Endothelial cell of umbilical vein (primary cell): ENCODE measurements around the gene DESI1. TPM values are rescaled to one million over a fixed set of nuclear protein-coding genes. Genes with fewer than 3 reads are reported as not detected.

Experiments used
- BruUV-seq: library from RNA; stranded (reverse); fragments of 400-500 nt; replicated peaks from 2 replicates; lab custom pipeline; 2021; lab: Mats Ljungman, UMichigan
- CTCF ChIA-PET: fragments of 300-600, 350-600 bp; sonication (Branson Sonifier 250); formaldehyde crosslinking; loops from one replicate; lab custom pipeline; 2021; ENCODE audit warnings: antibody characterized with exemption, inconsistent platforms; lab: Charles Lee
- POLR2A ChIA-PET: fragments of 300-600, 350-600 bp; sonication (Branson Sonifier 250); formaldehyde crosslinking; loops from one replicate; lab custom pipeline; 2021; ENCODE audit warnings: antibody characterized with exemption, inconsistent platforms; lab: Charles Lee
- DNase-seq: peaks from one replicate; pipeline ENCODE4 v3.0.0-alpha.2; 2011; ENCODE audit warnings: low read depth, low spot score
- FAIRE-seq: peaks from 2 replicates; lab custom pipeline; 2011; peaks lifted over from hg19 to GRCh38; lab: Jason Lieb, UNC
- H2AFZ ChIP-seq: 2 replicates; pipeline ENCODE4 v1.6.0; 2012; ENCODE audit warnings: low read depth, low read length, control low read depth, inconsistent platforms
- H3K27ac ChIP-seq: 2 replicates; pipeline ENCODE4 v1.5.1; 2011; ENCODE audit warnings: low read depth, mild to moderate bottlenecking, control low read depth, low read length, moderate library complexity; ENCODE audit not compliant: insufficient read depth
- H3K27me3 ChIP-seq, 2 experiments: 2 replicates each; pipeline versions ENCODE4 v1.6.0 to v1.6.1; 2011; ENCODE audit warnings: low read length in 2 of 2, mixed read lengths in 1 of 2; ENCODE audit not compliant: control insufficient read depth in 2 of 2, insufficient read depth in 2 of 2
- H3K36me3 ChIP-seq, 2 experiments: 2 replicates in 1 of 2; 3 replicates in 1 of 2; pipeline ENCODE4 v1.5.1; 2011; ENCODE audit warnings: low read length in 2 of 2, mild to moderate bottlenecking in 1 of 2, moderate library complexity in 1 of 2; ENCODE audit not compliant: control insufficient read depth in 2 of 2, insufficient read depth in 2 of 2; ENCODE audit errors: extremely low read depth in 1 of 2
- H3K4me1 ChIP-seq: 3 replicates; pipeline ENCODE4 v1.5.1; 2011; ENCODE audit warnings: mild to moderate bottlenecking, low read length; ENCODE audit not compliant: control insufficient read depth, insufficient read depth; ENCODE audit errors: extremely low read depth
- H3K4me2 ChIP-seq: 2 replicates; pipeline ENCODE4 v1.6.1; 2011; ENCODE audit warnings: low read length, control low read depth, mixed read lengths; ENCODE audit not compliant: insufficient read depth
- H3K4me3 ChIP-seq, 3 experiments: fragments of 200-600 bp in 1 of 3; sonication (generic), shearing (Covaris generic) in 1 of 3; replicated peaks in 1 of 3; 2 replicates each; pipeline ENCODE4 v1.5.1; 2011 to 2016; ENCODE audit warnings: control low read depth in 3 of 3, low read length in 3 of 3, mild to moderate bottlenecking in 2 of 3, inconsistent platforms in 1 of 3, low read depth in 1 of 3, moderate library complexity in 1 of 3; ENCODE audit not compliant: insufficient read depth in 1 of 3
- H3K79me2 ChIP-seq: 2 replicates; pipeline ENCODE4 v1.6.0; 2012; ENCODE audit warnings: low read length, inconsistent platforms; ENCODE audit not compliant: control insufficient read depth, insufficient read depth
- H3K9ac ChIP-seq: replicated peaks from 2 replicates; pipeline ENCODE3; 2011; ENCODE audit warnings: low read length, control low read depth; ENCODE audit not compliant: insufficient read depth; ENCODE audit errors: extremely low read depth
- H3K9me1 ChIP-seq: replicated peaks from 3 replicates; pipeline ENCODE4 v1.6.0; 2011; ENCODE audit warnings: mild to moderate bottlenecking, low read length; ENCODE audit not compliant: control insufficient read depth, insufficient read depth; ENCODE audit errors: extremely low read depth
- H3K9me3 ChIP-seq: replicated peaks from 2 replicates; pipeline ENCODE4 v1.5.1; 2012; ENCODE audit warnings: low read length, inconsistent platforms; ENCODE audit not compliant: control insufficient read depth, insufficient read depth
- H4K20me1 ChIP-seq: replicated peaks from 2 replicates; pipeline ENCODE3; 2011; ENCODE audit warnings: mild to moderate bottlenecking, low read length; ENCODE audit not compliant: control insufficient read depth, insufficient read depth; ENCODE audit errors: extremely low read depth
- CTCF ChIP-seq, 2 donors: IDR thresholded peaks; 1 replicate in 1 of 2; 2 replicates in 1 of 2; pipeline ENCODE4 v1.5.1; 2011; ENCODE audit warnings: low read length in 2 of 2, mild to moderate bottlenecking in 2 of 2, moderate library complexity in 2 of 2, control low read depth in 1 of 2, inconsistent platforms in 1 of 2, low read depth in 1 of 2; ENCODE audit not compliant: insufficient read depth in 1 of 2; ENCODE audit errors: extremely low read depth in 1 of 2
- EZH2 ChIP-seq: IDR thresholded peaks from 2 replicates; pipeline ENCODE4 v1.6.1; 2012; ENCODE audit warnings: borderline replicate concordance, low read depth, mild to moderate bottlenecking, moderate library complexity, low read length, inconsistent platforms; ENCODE audit not compliant: severe bottlenecking
- FOS ChIP-seq: IDR thresholded peaks from 2 replicates; pipeline ENCODE4 v1.6.1; 2011; ENCODE audit warnings: mild to moderate bottlenecking, low read length, moderate library complexity, borderline replicate concordance; ENCODE audit not compliant: insufficient read depth
- GATA2 ChIP-seq: IDR thresholded peaks from 2 replicates; pipeline ENCODE4 v1.7.0; 2011; ENCODE audit warnings: low read depth, mild to moderate bottlenecking, moderate library complexity, mixed read lengths, low read length; ENCODE audit not compliant: insufficient read length, insufficient read depth
- JUN ChIP-seq: IDR thresholded peaks from 2 replicates; pipeline ENCODE4 v1.6.1; 2011; ENCODE audit warnings: borderline replicate concordance, low read depth; ENCODE audit not compliant: insufficient read length, insufficient read depth
- MAX ChIP-seq: IDR thresholded peaks from 2 replicates; pipeline ENCODE4 v1.6.1; 2011; ENCODE audit not compliant: insufficient read depth, insufficient read length
- MYC ChIP-seq: IDR thresholded peaks from one replicate; pipeline ENCODE4 v1.6.1; 2011; ENCODE audit warnings: mild to moderate bottlenecking, low read depth, low read length
- POLR2A ChIP-seq: IDR thresholded peaks from 2 replicates; pipeline ENCODE4 v1.6.1; 2012; ENCODE audit warnings: low read depth, mild to moderate bottlenecking, control low read depth, low read length
- POLR2AphosphoS5 ChIP-seq: IDR thresholded peaks from 2 replicates; pipeline ENCODE4 v1.6.1; 2012; ENCODE audit warnings: low read depth, mild to moderate bottlenecking, control low read depth, low read length, moderate library complexity; ENCODE audit not compliant: insufficient read depth
- dilution Hi-C: fragments of 300-500 bp; cut with MboI; formaldehyde crosslinking; loops from one replicate; pipeline ENCODE4 v1.15.0; 2019; ENCODE audit warnings: low sequenced_read_pairs; ENCODE audit not compliant: extremely low pct_ligation_motif_present
- intact Hi-C: fragments of 100-400 bp; cut with micrococcal nuclease; formaldehyde crosslinking; loops from one replicate; pipeline ENCODE4 v1.10.0; 2022
- polyA plus RNA-seq, 4 experiments: library from polyadenylated mRNA; depleted of rRNA in 3 of 4; stranded (reverse) in 3 of 4; unstranded in 1 of 4; fragments of >200 nt; gene quantifications; 2 replicates each; pipeline versions ENCODE4 v1.2.1 to v1.2.3, GENCODE V29; 2011 to 2012; ENCODE audit warnings: missing spikeins in 1 of 4
- total RNA-seq: library from RNA; stranded (reverse); gene quantifications from 2 replicates; pipeline ENCODE4 v1.2.3, GENCODE V29; 2021

Gene DESI1
- total and polyA plus RNA-seq, 2 donors (not counting 3 experiments of a cell fraction or from before 2014, with no cell fraction given): 36.8 to 59.1 TPM

DNA sequence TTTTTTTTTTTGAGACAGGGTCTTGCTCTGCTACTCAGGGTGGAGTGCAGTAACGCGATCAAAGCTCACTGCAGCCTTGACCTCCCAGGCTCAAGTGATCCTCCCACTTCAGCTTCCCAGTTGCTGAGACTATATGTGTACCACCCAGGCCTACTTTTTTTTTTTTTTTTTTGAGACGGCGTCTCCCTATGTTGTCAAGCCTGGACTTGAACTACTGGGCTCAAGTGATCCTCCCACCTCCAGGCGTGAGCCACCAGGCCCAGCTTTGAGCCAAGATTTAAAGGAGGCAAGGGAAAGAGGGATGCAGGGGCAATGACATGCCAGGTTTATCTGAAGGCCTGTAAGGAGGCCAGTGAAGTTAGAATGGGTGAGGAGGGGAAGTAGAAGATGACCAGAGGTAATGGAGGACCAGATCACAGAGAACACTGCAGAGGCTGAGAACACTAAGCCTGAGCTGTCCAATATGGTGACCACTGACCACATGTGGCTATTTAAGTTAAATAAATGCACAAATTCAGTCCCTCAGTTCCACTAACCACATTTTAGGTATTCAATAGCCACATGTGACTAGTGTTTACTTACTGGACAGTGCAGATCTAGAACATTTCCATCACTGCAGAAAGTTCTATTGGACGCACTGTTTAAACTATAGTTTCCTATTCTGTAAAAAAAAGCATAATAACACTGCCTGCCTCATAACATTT, 8.1 kb downstream of the DESI1 start:
- no TSS peak for BruUV-seq
- FAIRE-seq: no peak
- H3K27me3 ChIP-seq: no peaks in the 10 kb centered on the region
- ChIA-PET POLR2A (interaction anchor here (0.7 kb wide), 1 partner anchor 23 kb away, joined by 4 read pairs; the partner anchor contains the start of gene PMM1), CTCF (interaction anchor here (1.5 kb wide), 1 partner anchor 16 kb away, joined by 3 read pairs; no protein-coding TSS in a partner anchor)
- intact Hi-C loops: no loop called here
- dilution Hi-C loops: no loop called here
- no peaks in the 10 kb centered on the region for H3K9me3 ChIP-seq
- no peaks in the 10 kb centered on the region for H3K9me1 ChIP-seq
- H3K4me1 ChIP-seq: no peaks in the 10 kb centered on the region
- no peak for TF ChIP-seq CTCF (IDR thresholded peaks at IDR 0.05; ENCODE audit: extremely low read depth in 1 of 2, insufficient read depth in 1 of 2, low read depth in 1 of 2, low read length in 2 of 2)
- TF ChIP-seq FOS: no peak
- no peak for TF ChIP-seq MAX
- TF ChIP-seq JUN: no peak
- TF ChIP-seq POLR2AphosphoS5: no peak
- TF ChIP-seq GATA2: no peak
- TF ChIP-seq POLR2A: no peak
- TF ChIP-seq EZH2: no peak
- TF ChIP-seq MYC: no peak
- no peak overlapping the region for H3K4me3 ChIP-seq
- H3K27ac ChIP-seq: no peak overlapping the region
- no peak overlapping the region for H3K9ac ChIP-seq
- H2AFZ ChIP-seq: no peak overlapping the region
- no peaks in the 10 kb centered on the region for H3K36me3 ChIP-seq
- DNase-seq: no peak
- H4K20me1 ChIP-seq: no peaks in the 10 kb centered on the region
- peaks cover 41% of the 10 kb centered on the region for H3K79me2 ChIP-seq
- no peak overlapping the region for H3K4me2 ChIP-seq
